ENCODE measurements around the gene ATP2B2.
"Not testable (repeated sequence)": the region's sequence is repeated elsewhere in the genome, so short reads cannot be mapped to it uniquely, and the experiment has no call there.

The ATP2B2 gene

DNA sequence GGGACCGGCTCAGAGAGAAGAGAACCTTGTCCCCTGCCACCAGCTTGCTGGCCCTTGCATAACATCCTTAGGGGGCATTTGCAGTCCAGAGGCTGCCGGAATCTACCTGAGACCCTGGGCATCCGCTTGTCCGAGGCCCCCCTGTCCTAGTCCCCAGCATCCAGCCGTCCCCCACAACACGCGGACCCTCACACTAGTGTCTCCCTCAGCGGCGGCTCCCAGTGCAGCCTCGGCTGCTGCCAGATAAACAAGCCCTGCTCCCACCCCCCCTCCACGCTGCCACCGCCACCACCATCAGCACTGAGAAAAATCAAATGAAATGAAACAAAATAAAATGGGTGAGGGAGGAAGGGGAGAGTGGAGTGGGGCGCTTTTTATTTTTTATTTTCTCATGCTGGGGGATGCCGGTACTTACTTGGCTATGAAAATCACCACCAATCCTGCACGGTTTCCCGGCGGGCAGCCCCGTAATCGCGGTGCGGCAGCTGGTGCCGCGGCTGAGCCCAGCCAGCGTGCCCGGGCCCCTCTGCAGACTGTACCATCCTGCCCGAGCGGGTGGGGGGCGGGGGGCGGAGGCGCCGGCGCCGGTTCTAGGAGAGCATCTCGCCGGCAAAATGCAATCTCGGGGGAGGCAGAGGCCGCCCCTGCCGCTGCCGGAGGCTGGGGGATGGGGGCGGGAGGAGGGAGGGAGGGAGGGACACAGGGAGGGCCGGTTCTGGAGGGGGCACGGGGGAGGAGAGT, at the start of gene ATP2B2:
TSS of gene ATP2B2 (minus strand) at position 537 of the 741 bp plus-strand sequence. CDS start 56,043 bp downstream, outside the sequence.
- no peak for DNase-seq (ENCODE audit: low read depth, low spot score)

DNA sequence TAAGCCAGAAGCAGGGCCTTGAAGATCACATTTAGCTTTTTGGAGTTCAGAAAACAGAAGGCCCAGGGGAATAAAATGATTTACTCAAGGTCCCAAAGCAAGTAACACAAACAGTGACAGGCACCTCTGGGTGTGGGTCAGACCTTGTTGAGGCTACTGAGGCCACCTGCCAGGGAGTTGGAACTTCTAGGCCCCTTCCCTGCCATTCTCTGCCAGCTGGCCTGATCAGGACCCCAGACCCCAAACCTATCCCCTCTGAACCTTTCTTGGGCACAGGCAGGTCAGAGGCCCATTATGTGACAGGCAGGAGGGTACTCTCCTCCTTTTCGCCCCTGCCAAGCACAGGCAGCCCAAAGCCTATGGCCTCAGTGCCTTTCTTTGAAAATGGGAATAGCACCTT, 49.4 kb upstream of the ATP2B2 start:
- DNase-seq (ENCODE audit: low read depth, low spot score): no peak

DNA sequence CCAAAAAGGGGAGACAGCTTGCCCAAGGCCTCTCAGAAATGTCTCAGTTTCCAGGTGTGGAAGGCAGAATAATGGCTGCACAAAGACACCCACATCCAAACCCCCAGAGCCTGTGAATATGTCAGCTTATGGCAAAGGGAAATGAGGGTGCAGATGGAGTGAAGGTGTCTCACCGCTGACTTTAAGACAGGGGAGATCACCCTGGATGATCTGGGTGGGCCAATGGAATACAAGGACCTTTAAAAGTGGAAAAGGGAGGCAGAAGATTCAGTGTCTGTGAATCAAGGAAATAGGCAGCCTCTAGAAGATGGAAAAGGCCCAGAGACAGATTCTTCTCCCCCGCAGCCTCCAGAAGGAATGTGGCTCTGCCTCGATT, 48.8 kb upstream of the ATP2B2 start:
- DNase-seq (ENCODE audit: low read depth, low spot score): no peak

DNA sequence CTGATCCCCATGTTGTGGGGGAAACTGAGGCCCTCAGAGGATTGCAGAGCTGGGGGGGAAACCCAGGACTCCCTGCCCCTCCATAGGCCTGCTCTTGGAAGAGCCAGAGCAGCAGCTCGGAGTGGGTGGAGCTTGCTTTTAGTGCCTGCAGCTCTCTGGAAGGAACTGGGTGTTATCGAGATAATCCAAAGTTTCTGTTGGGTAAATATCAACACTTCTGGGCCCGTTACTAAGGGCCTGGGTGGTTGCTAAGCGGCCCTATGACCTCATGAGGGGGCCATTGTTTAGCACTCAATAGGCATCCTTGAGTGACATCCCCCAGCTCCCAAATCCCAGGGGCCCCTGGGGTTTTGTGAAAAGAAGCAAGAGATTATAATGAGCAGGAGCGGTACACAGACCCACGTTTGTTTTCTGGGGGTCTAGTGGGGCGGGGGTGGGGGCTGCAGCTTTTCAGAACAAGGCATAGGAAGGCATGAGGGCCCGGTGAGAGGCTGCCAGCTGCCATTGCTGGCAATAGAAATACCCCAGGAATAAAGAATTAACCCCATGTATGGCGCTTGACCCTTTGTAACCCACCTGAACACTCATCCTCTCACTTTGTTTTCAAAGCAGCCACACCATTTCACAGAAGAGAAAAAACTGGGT, 48.3 kb upstream of the ATP2B2 start:
- DNase-seq (ENCODE audit: low read depth, low spot score): peak; percentile 87

DNA sequence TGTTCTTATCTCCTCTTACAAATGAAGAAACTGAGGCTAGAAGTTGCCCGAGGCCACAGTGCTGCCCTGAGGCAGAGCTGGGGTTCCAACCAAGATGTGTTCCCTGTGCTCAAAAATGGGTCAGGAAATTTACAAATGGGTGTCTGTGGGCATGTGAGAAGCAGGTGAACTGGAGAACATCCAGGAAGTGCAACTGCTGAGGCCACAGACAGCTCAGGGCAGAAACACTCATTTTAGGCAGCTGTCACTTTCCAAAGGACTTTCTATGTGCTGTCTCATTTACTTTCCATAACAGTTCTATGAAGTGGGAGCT, 47.2 kb upstream of the ATP2B2 start:
- DNase-seq (ENCODE audit: low read depth, low spot score): no peak

DNA sequence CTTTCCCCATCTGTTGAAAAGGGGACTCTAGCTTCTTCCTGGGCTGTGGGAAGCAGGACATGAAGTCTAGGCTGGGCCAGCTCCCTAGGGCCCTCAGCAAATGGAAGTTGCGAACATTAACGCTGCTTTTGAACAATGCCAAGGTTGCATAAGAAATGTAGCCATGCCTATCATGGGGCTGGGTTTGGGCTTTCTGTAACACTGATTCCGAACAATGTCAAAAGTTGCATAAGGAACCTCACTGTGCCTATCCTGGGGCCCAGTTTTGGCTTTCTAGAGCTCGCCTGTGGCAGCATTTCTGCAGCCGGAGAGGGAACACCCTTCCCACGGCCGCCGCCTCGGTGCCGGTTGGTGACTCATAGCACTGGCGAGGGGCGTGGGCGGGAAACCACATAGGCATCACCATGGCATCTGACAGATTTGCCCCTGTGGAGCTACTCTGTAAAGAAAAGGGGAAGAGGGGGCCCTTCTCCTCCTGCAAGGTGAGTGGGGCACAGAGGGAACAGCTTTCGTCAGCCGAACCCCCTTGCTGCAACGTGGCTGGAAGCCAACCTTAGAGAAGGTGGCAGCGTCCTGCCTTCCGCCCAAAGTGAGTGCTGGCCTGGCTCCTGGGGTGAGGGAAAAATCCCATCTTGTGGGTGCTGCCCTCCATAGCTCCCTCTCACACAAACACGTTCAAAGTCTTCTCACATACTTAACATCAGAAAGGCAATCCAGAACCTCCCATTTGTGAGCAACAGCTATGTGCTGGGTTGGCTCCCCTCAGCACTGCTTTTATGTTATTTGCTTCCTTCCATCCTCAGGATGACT, 46.6 kb upstream of the ATP2B2 start:
- no peak for DNase-seq (ENCODE audit: low read depth, low spot score)

DNA sequence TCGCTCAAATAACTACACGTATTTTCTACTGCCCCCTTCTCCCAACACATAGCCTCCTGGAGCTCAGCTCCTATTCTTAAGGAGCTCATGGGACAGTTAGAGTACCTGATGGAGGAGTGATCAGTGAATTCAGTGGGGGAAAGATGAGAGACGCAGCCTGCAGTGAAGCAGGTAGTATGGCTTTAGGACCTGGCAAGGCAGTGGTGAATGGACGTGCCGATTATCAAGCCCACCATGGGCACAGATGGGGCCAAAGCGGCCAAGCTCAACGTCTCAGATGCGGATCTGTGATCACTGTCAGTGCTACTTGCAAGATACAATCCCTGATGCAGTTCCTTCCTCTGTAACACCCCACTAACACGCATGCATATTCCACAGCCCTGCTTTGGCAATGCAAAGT, 45.8 kb upstream of the ATP2B2 start:
- DNase-seq (ENCODE audit: low read depth, low spot score): no peak

DNA sequence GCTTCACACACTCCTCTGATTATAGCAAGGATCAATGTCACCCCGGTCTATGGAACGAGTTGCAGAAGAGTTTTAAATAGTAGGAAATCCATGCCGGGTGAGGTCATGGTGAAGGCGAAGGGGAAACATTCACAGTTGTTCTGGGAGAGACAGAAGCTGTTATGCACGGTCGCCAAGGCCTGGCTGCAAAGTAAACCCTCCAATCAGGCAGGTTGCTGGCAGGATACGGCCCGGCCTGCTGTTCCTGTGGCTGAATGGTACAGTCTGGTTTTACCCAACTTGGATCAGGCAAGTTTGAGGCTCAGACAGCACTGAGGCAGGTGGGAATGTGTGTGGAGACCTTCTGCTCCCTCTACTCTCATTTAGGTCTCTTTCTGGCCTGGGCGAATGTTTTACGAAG, 45.3 kb upstream of the ATP2B2 start:
- no peak for DNase-seq (ENCODE audit: low read depth, low spot score)

DNA sequence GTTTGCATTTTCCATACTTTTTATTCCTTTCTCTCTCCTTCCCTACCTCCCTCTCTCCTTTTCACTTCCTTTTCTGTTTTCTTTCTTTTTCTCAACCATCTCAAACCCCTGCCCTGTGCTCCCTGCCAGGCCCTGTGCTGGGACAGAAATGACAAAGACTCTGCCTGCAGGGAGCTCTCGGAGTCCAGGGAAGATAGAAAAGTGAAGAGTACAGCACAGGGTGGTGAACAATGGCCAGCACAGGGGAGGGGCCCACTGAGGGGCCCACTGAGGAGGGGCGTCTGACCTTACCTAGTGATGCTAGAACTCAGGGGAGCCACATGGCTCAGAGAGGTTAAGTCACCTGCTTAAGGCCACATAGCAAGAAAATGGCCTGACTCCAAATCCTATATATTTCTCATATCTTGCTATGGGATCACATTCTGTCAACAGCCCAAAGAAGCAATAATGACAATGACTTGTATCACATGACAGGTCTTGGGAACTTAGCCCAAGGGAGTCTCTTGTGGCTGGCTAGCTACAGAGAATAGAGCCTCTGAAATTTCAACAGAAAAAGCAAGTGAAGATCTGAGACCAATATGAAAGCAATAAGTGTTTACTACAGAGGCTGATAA, 44.3 kb upstream of the ATP2B2 start:
- no peak for DNase-seq (ENCODE audit: low read depth, low spot score)

DNA sequence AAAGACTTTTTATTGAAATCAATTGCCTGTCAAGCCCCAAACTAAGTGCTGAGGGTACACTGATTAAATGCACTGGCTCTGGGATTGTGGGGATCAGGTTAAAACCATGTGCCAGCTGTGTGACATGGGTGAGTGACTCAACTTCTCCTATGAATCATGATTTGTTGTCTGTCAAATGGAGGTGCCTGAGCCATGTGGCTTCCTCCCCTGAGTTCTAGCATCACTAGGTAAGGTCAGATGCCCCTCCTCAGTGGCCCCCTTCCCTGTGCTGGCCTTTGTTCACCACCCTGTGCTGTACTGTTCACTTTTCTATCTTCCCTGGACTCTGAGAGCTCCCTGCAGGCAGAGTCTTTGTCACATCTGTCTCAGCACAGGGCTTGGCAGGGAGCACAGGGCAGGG, 43.6 kb upstream of the ATP2B2 start:
- no peak for DNase-seq (ENCODE audit: low read depth, low spot score)

DNA sequence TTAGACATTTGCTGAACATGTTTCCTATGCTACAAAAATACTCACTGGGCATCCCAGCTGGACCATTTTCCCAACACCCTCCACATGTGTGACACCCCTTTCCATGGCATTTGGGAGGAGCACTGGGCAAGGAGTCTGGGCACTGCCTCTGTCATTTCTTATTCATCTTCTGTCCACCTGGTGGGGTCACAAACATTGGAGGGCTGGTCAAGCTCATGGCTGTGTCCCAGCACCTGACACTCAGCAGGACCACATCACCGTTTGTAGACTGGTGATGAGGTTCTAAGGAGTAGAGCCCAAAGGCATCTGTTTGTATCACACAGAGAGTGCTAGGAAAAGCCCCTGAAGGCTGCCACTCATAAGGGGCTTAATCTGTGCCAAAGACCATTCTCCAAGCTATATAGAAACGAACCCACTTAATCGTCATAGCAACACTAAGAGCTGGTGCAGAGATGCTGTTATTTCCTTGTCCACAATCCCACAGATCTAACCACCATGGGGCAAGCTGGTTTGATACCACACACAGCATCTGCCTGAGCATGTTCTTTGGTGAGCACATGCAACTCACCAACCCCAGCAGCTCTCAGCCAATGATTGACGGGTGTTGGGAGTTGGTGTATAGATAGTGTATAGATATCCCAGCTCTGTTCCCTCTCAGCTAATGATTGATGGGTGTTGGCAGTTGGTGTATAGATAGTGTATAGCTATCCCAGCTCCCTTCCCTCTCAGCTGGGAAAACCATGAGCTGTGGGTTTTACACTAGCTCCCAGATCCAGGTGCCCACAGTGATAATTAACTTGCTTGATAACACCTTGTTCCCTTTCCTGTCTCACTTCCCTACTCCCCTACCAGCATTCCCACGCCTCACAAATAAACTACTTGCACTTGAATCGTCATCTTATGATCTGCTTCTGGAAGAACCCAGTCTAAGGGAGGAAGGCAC, 42.7 kb upstream of the ATP2B2 start:
- DNase-seq (ENCODE audit: low read depth, low spot score): no peak

DNA sequence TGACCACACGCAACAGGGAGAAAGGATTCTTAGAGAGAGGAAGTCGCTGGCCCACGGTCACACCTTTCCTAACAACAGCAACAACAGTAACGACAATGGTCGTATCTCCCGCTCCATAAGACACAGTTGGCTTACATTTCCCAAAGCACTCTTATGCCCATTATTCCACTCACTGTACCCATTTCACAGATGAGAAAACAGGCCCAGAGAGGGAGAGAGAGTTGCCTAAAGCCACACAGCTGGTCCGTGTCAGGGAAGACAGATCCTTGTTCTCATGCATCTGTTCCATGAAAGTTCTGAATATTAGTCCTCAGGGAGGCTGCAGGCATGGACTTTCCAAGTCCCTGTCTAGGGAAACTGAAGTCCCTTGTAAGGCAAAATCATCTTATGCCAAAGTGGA, 42.0 kb upstream of the ATP2B2 start:
- no peak for DNase-seq (ENCODE audit: low read depth, low spot score)

DNA sequence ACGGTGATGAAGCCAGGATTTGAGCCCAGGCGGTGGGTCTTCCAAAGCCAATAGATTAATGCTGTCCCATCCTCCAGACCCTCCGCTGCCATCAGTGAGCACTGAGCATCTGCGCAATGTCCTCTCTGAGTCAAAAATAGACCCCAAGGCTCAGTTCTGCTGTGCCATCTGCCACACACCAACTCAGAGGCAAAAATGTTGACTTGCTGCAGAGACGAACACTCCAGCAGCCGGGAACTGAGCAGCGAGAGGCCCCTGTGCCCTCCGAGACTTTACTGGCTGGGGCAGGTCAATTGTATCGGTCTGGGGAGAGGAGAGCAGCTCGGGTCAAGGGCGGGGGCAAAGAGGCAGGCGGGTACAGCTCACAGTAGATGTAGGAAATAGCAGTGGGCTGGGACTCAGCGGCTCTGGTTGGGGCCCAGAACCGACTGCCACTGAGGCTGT, 41.5 kb upstream of the ATP2B2 start:
- no peak for DNase-seq (ENCODE audit: low read depth, low spot score)

DNA sequence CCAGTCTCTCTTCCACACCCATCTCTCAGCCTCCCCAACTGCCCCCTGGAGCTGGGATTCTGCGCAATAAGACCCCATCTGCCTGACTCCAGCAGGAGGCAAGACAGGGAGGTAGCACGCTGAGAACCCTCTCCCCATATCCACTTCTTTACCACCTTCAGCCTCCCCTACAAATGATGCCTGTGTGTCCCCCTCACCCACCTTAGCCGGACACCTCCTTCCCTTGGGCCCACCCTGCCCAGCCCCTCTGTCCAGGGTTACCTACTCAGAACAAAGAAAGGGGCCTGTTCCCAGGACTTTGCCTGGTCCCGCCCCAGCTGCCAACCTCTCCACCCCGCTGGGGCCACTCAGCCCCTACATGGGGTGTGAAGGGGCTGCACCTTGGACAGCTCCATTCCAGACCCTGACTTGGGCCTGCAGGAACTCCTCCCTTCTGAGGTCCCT, 40.8 kb upstream of the ATP2B2 start:
- DNase-seq (ENCODE audit: low read depth, low spot score): no peak

DNA sequence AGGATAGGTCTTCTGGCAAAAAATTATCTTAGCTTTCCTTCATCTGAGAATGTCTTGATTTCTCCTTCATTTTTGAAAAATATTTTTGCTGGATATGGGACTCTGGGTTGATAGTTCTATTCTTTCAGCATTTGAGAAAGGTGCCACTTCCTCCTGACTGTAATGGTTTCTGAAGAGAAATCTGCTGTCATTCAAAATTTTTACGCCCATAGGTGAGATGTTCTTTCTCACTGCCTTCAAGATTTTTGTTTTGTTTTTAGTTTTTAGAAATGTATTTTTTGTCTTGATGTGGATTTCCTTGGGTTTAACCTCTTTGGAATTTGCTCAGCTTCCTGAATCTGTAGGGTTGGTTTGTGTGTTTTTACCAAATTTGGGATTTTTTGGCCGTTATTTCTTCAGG, 37.1 kb upstream of the ATP2B2 start:
- no peak for DNase-seq (ENCODE audit: low read depth, low spot score)

DNA sequence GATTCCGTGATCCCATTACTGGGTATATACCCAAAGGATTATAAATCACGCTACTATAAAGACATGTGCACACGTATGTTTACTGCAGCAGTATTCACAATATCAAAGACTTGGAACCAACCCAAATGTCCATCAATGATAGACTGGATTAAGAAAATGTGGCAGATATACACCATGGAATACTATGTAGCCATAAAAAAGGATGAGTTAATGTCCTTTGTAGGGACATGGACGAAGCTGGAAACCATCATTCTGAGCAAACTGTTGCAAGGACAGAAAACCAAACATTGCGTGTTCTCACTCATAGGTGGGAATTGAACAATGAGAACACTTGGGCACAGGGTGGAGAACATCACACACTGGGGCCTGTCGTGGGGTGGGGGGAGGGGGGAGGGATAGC, 35.0 kb upstream of the ATP2B2 start:
- DNase-seq (ENCODE audit: low read depth, low spot score): not testable (repeated sequence)

DNA sequence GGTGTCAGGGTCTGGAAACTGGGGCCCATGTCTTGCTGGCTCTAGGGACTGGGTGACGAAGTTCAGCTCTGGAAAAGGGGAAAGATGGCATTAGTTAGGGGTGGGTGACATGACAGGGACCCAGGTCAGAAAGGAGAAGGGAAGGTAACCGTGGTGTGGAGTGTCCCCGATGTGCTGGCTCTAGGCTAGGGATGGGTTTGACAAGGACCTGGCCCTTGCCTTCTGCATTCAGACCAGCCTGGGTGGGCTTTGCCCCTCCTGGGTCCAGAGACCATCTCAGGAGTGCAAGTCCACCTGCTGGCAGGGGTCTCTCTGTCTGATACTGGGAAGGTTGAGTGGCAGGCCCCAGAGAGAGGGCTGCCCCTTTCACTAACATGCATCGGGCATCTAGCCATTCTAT, 28.7 kb upstream of the ATP2B2 start:
- no peak for DNase-seq (ENCODE audit: low read depth, low spot score)

DNA sequence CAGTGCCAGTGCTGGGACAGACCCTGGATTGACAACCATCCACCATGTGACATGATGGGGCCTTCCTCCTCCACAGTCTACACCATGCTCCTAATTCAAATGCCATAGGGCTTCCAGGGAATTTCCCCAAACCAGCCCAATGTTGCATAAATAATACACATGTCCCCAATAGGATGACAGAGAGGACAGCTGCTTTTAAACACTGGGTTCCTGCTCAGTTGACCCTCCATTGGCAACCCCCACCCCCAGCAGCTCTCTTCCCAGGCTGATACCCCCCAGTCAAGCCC, 28.3 kb upstream of the ATP2B2 start:
- no peak for DNase-seq (ENCODE audit: low read depth, low spot score)

DNA sequence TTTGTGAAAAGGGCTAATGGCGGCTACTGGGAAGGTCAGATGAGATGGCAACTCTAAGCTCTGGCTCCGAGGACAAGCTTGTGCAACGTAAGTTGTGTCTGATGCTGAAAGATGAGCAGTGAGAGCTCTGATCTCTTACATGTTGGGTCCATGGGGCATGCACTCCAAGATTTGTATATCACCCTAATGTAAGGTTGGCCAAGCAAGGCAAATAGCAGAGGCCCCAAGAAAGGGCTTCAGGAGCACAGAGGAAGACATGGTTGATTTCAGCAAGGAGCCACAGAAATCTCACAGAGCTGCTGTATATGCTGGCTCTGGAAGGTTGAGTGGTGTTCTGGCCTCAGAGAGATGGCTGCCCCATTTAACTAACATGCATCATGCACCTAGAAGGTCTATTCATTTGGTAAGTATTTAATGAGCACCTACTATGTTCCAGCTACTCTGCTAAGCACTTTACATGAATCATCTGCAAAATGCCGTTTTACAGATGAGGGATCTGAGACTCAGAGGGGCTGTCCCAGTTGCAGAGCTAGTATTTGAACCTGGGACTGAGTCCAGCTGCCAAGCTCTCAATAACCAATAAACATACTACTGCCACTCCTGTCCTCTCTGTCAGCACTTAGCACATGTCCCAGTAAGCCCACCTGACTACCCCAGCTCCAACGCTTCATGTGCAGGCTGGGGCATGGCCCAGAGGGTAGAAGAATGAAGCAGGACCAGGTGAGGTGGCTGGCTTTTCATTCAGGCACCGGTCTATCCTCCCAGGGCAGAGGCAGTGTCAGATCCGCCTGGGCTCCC, 27.8 kb upstream of the ATP2B2 start:
- no peak for DNase-seq (ENCODE audit: low read depth, low spot score)

DNA sequence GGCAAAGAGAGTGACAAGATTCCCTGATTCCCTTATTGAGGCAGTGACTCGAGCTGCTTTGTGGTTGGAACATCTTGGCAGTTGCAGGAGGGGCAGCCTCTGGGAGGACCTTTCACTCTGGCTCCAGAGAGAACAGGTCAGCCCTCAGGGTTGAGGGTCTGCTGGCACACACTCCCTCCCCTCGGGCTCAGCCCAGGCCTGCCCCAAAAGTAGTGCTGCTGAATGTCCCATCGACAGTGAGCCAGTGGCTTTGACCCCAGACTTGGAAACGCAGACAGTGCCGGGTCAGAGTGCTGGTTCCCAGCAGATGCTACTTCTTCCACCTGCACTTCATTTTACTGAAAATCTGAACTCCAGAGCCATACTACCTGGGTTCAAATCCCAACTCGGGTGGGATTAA, 25.6 kb upstream of the ATP2B2 start:
- no peak for DNase-seq (ENCODE audit: low read depth, low spot score)

DNA sequence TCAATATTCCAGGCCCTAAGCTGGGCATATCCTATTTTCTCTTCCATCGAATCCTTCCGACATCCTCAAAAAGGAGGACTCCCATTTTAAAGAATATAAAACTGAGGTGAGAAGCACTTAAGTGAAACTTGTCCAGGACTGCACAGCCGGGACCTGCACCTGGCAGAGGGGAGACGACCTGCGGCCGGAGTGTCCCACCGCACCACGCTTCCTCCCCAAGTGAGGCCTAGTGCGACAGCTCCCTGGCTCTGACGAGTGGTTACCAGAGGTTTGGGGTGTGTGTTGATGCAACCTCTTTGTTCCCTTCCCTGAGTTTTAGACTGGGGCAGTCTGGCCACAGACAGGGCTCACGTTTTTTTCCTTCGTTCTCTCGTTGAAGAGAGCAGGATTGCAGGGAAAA, 24.9 kb upstream of the ATP2B2 start:
- no peak for DNase-seq (ENCODE audit: low read depth, low spot score)

Data from ELF-1 (cell line).